GM19438 (cell line): ENCODE measurements around the gene MPZL2.
A peak's percentile ranks its signal among the peaks of the same experiment; 100 is the strongest.

Experiments used
- ATAC-seq: cut with Tn5 transposase; IDR thresholded peaks from one replicate; pipeline ENCODE4 v1.9.1; 2021; ENCODE audit warnings: low read depth; ENCODE audit not compliant: unreplicated experiment

MPZL2 gene

GRCh38 chr11:118243993-118244762 lies 19.9 kb downstream of the MPZL2 start:
- ATAC-seq: no peak

GRCh38 chr11:118243161-118243560 lies 20.9 kb downstream of the MPZL2 start:
- no peak for ATAC-seq

- no peak for ATAC-seq
Measured at GRCh38 chr11:118241764-118242098, 22.4 kb downstream of the MPZL2 start.

GRCh38 chr11:118240999-118241763 lies 22.9 kb downstream of the MPZL2 start:
- ATAC-seq: peak; percentile 68

GRCh38 chr11:118239509-118240205 lies 24.4 kb downstream of the MPZL2 start:
- no peak for ATAC-seq

- no peak for ATAC-seq
Measured at GRCh38 chr11:118238929-118239328, 25.2 kb downstream of the MPZL2 start.

- ATAC-seq: no peak
Measured at GRCh38 chr11:118238421-118238820, 25.7 kb downstream of the MPZL2 start.

- ATAC-seq: no peak
Measured at GRCh38 chr11:118236170-118236569, 27.9 kb downstream of the MPZL2 start.

GRCh38 chr11:118234833-118235232 lies 29.3 kb downstream of the MPZL2 start:
- ATAC-seq: no peak

GRCh38 chr11:118233850-118234249 lies 30.2 kb downstream of the MPZL2 start:
- no peak for ATAC-seq

GRCh38 chr11:118233377-118233776 lies 30.7 kb downstream of the MPZL2 start:
- ATAC-seq: no peak

- no peak for ATAC-seq
Measured at GRCh38 chr11:118232659-118233058, 31.4 kb downstream of the MPZL2 start.

GRCh38 chr11:118231461-118231860 lies 32.6 kb downstream of the MPZL2 start:
- ATAC-seq: no peak

GRCh38 chr11:118230088-118230487 lies 34.0 kb downstream of the MPZL2 start:
- no peak for ATAC-seq

- no peak for ATAC-seq
Measured at GRCh38 chr11:118229274-118229847, 34.7 kb downstream of the MPZL2 start.

- ATAC-seq: peak; percentile 69
Measured at GRCh38 chr11:118227865-118228785, 36.0 kb downstream of the MPZL2 start.

- no peak for ATAC-seq
Measured at GRCh38 chr11:118226781-118227180, 37.3 kb downstream of the MPZL2 start.

- no peak for ATAC-seq
Measured at GRCh38 chr11:118226296-118226695, 37.8 kb downstream of the MPZL2 start.

- ATAC-seq: no peak
Measured at GRCh38 chr11:118224511-118225188, 39.4 kb downstream of the MPZL2 start, which contains the start of gene JAML. Gene JAML, minus strand, starts transcription at chr11:118225011. Its CDS starts 10,145 bp downstream, at chr11:118214866.
